Lower lobe of right lung (tissue), 2 donors: ENCODE results near the gene SSUH2. TPM values are rescaled to one million over a fixed set of nuclear protein-coding genes. Genes with fewer than 3 reads are reported as not detected.
"Not testable (repeated sequence)": the region's sequence is repeated elsewhere in the genome, so short reads cannot be mapped to it uniquely, and the experiment has no call there.

Experiments
- ATAC-seq, 2 donors: fragments of 200-7000 bp; cut with Tn5 transposase; one replicate each; pipeline ENCODE4 v1.9.1; 2020 to 2022; ENCODE audit warnings: mild to moderate bottlenecking in 2 of 2, moderate library complexity in 2 of 2
- DNase-seq: peaks from one replicate; pipeline ENCODE4 v3.0.0-alpha.2; 2020
- H3K27ac ChIP-seq: fragments of 200-600 bp; one replicate; pipeline ENCODE4 v1.8.0; 2022
- H3K27me3 ChIP-seq: fragments of 200-600 bp; one replicate; pipeline ENCODE4 v1.8.0; 2022; ENCODE audit warnings: low read depth
- H3K36me3 ChIP-seq: fragments of 200-600 bp; one replicate; pipeline ENCODE4 v1.8.0; 2022; ENCODE audit warnings: mild to moderate bottlenecking
- H3K4me1 ChIP-seq: fragments of 200-600 bp; one replicate; pipeline ENCODE4 v1.8.0; 2022
- H3K4me3 ChIP-seq: fragments of 200-600 bp; one replicate; pipeline ENCODE4 v1.8.0; 2022; ENCODE audit warnings: mild to moderate bottlenecking
- H3K9me3 ChIP-seq: fragments of 200-600 bp; one replicate; pipeline ENCODE4 v1.8.0; 2022
- CTCF ChIP-seq: fragments of 200-600 bp; IDR thresholded peaks from one replicate; pipeline ENCODE4 v1.8.0; 2022; ENCODE audit warnings: antibody characterized with exemption, mild to moderate bottlenecking
- intact Hi-C: fragments of 100-400 bp; cut with DNase I; formaldehyde crosslinking; loops from one replicate; pipeline ENCODE4 v1.11.0; 2022
- total RNA-seq: library from RNA; stranded (reverse); fragmentation: NEBNext Ultra II Directional; extraction: Animal tissue kit (Norgen Biotek cat#: 25700); gene quantifications from one replicate; pipeline ENCODE4 v1.2.1, GENCODE V29; 2021
- donor health status: DM: no; HTN: yes; CAD: no; lungs with severe emphysema.

The SSUH2 gene
- total RNA-seq, 1 donor from 2014 or later = not detected

- intact Hi-C loops = no loop called here
- Histone ChIP-seq H3K36me3 (no peaks in the 10 kb centered on the region), H3K27ac (no peak overlapping the region), H3K27me3 (no peaks in the 10 kb centered on the region), H3K4me1 (no peaks in the 10 kb centered on the region), H3K9me3 (no peaks in the 10 kb centered on the region), H3K4me3 (no peak overlapping the region)
- no peak for TF ChIP-seq CTCF
- DNase-seq (no peak), ATAC-seq (no peak)
These were observed 63.2 kb downstream of the SSUH2 start for GRCh38 chr3:8581373-8581772.

- DNase-seq, ATAC-seq, H3K27ac ChIP-seq, intact Hi-C loops, H3K4me3 ChIP-seq, H3K9me3 ChIP-seq, H3K4me1 ChIP-seq, H3K27me3 ChIP-seq, H3K36me3 ChIP-seq: not testable (repeated sequence)
These were observed 64.2 kb downstream of the SSUH2 start for GRCh38 chr3:8580434-8580833.

- Histone ChIP-seq H3K27me3 (no peaks in the 10 kb centered on the region), H3K4me1 (no peaks in the 10 kb centered on the region), H3K9me3 (no peaks in the 10 kb centered on the region), H3K4me3 (no peak overlapping the region), H3K27ac (no peak overlapping the region), H3K36me3 (no peaks in the 10 kb centered on the region)
- ATAC-seq (no peak), DNase-seq (no peak)
- TF ChIP-seq CTCF = no peak
- intact Hi-C loops = no loop called here
These were observed 64.7 kb downstream of the SSUH2 start for GRCh38 chr3:8579943-8580342.

GRCh38 chr3:8579096-8579495, 65.5 kb downstream of the SSUH2 start:
- Histone ChIP-seq H3K4me3 (no peak overlapping the region), H3K36me3 (no peaks in the 10 kb centered on the region), H3K9me3 (no peaks in the 10 kb centered on the region), H3K4me1 (peaks cover 6% of the 10 kb centered on the region), H3K27me3 (no peaks in the 10 kb centered on the region), H3K27ac (no peak overlapping the region)
- intact Hi-C loops = no loop called here
- ATAC-seq (no peak), DNase-seq (no peak)
- no peak for TF ChIP-seq CTCF

GRCh38 chr3:8578282-8578681, 66.3 kb downstream of the SSUH2 start:
- Histone ChIP-seq H3K27me3 (no peaks in the 10 kb centered on the region), H3K27ac (peak overlapping the region; percentile 10), H3K4me1 (peaks cover 12% of the 10 kb centered on the region), H3K36me3 (no peaks in the 10 kb centered on the region), H3K9me3 (no peaks in the 10 kb centered on the region), H3K4me3 (no peak overlapping the region)
- DNase-seq (no peak), ATAC-seq (no peak)
- TF ChIP-seq CTCF = no peak
- intact Hi-C loops = no loop called here

GRCh38 chr3:8576841-8577571, 67.6 kb downstream of the SSUH2 start:
- DNase-seq = no peak

More at GRCh38 chr3:8576841-8577571, 67.6 kb downstream of the SSUH2 start:
- intact Hi-C loops = no loop called here
- Histone ChIP-seq H3K4me3 (no peak overlapping the region), H3K9me3 (no peaks in the 10 kb centered on the region), H3K4me1 (peaks cover 19% of the 10 kb centered on the region), H3K27me3 (no peaks in the 10 kb centered on the region), H3K36me3 (no peaks in the 10 kb centered on the region), H3K27ac (peak overlapping the region; percentile 9)
- no peak for TF ChIP-seq CTCF
- ATAC-seq = peak; percentile 33 to 58
